OCI-LY3 (cell line): Measurements from ENCODE around the gene GRIA3.

Experiments
- H2AFZ ChIP-seq: fragments of 200-600, 300-600 bp; shearing (Covaris generic); 2 replicates; pipeline ENCODE4 v1.6.0; 2014; ENCODE audit warnings: antibody characterized with exemption, low read depth, low read length
- H3K27ac ChIP-seq: fragments of 200-600, 300-600 bp; sonication (generic); 2 replicates; pipeline ENCODE4 v1.5.1; 2014; ENCODE audit warnings: mild to moderate bottlenecking, low read length, moderate library complexity, mixed read lengths
- H3K27me3 ChIP-seq: fragments of 200-600, 300-600 bp; sonication (generic); 2 replicates; pipeline ENCODE4 v1.6.1; 2014; ENCODE audit warnings: low read depth, low read length, mixed read lengths
- H3K36me3 ChIP-seq: fragments of 200-600, 300-600 bp; sonication (generic); replicated peaks from 2 replicates; pipeline ENCODE3; 2014; ENCODE audit warnings: low read depth, low read length, mixed read lengths
- H3K4me1 ChIP-seq: fragments of 300-600, 200-600 bp; sonication (generic); 2 replicates; pipeline ENCODE4 v1.6.1; 2014; ENCODE audit warnings: low read length, mixed read lengths
- H3K4me2 ChIP-seq: fragments of 200-600, 300-600 bp; sonication (generic); 2 replicates; pipeline ENCODE4 v1.6.1; 2014; ENCODE audit warnings: low read length, mixed read lengths
- H3K4me3 ChIP-seq: fragments of 300-600, 200-600 bp; sonication (generic); 2 replicates; pipeline ENCODE4 v1.5.1; 2014; ENCODE audit warnings: antibody characterized with exemption, mild to moderate bottlenecking, low read length, moderate library complexity
- H3K79me2 ChIP-seq: fragments of 300-600, 200-600 bp; shearing (Covaris generic); 2 replicates; pipeline ENCODE4 v1.6.1; 2014; ENCODE audit warnings: mild to moderate bottlenecking, low read length, mixed read lengths
- H3K9ac ChIP-seq: fragments of 300-600, 200-600 bp; shearing (Covaris generic); 2 replicates; pipeline ENCODE4 v1.6.0; 2014; ENCODE audit warnings: mild to moderate bottlenecking, low read length, moderate library complexity
- H3K9me3 ChIP-seq: fragments of 200-600, 300-600 bp; shearing (Covaris generic); 2 replicates; pipeline ENCODE4 v1.6.1; 2014; ENCODE audit warnings: low read length, mixed read lengths; ENCODE audit not compliant: insufficient read depth
- H4K20me1 ChIP-seq: fragments of 200-600, 300-600 bp; sonication (generic); 2 replicates; pipeline ENCODE4 v1.6.1; 2016; ENCODE audit warnings: low read length, mixed read lengths; ENCODE audit not compliant: insufficient read depth
- CTCF ChIP-seq: fragments of 200-600, 300-600 bp; sonication (generic); IDR thresholded peaks from 2 replicates; pipeline ENCODE4 v1.5.1; 2014; ENCODE audit warnings: antibody characterized with exemption, low read length, low read depth
- EZH2phosphoT487 ChIP-seq: fragments of 200-600 bp; shearing (Covaris generic); IDR thresholded peaks from 2 replicates; pipeline ENCODE4 v1.6.1; 2018; ENCODE audit warnings: antibody characterized with exemption, mixed run types, low read depth

Gene GRIA3

GRCh38 chrX:123324625-123325024, 140.5 kb downstream of the GRIA3 start:
- H3K79me2 ChIP-seq = no peaks in the 10 kb centered on the region
- H3K4me1 ChIP-seq = peaks cover 16% of the 10 kb centered on the region
- no peaks in the 10 kb centered on the region for H4K20me1 ChIP-seq
- H3K4me3 ChIP-seq = no peak overlapping the region
- H3K27ac ChIP-seq = no peak overlapping the region
- H3K4me2 ChIP-seq = no peak overlapping the region
- H3K27me3 ChIP-seq = no peaks in the 10 kb centered on the region
- H3K9ac ChIP-seq = no peak overlapping the region
- TF ChIP-seq EZH2phosphoT487 (no peak), CTCF (no peak)
- no peak overlapping the region for H2AFZ ChIP-seq
- no peaks in the 10 kb centered on the region for H3K36me3 ChIP-seq
- H3K9me3 ChIP-seq = no peaks in the 10 kb centered on the region

- Histone ChIP-seq H3K4me2 (0 out of 2 replicates have a peak overlapping the region, but pooled peaks have one; percentile 25), H2AFZ (no peak overlapping the region), H4K20me1 (no peaks in the 10 kb centered on the region), H3K79me2 (no peaks in the 10 kb centered on the region), H3K9me3 (no peaks in the 10 kb centered on the region), H3K4me3 (no peak overlapping the region), H3K27me3 (no peaks in the 10 kb centered on the region), H3K27ac (no peak overlapping the region), H3K9ac (no peak overlapping the region), H3K36me3 (no peaks in the 10 kb centered on the region), H3K4me1 (peaks cover 25% of the 10 kb centered on the region)
- TF ChIP-seq EZH2phosphoT487 (no peak), CTCF (no peak)
Observed at GRCh38 chrX:123330229-123330942, 146.3 kb downstream of the GRIA3 start.

DNA sequence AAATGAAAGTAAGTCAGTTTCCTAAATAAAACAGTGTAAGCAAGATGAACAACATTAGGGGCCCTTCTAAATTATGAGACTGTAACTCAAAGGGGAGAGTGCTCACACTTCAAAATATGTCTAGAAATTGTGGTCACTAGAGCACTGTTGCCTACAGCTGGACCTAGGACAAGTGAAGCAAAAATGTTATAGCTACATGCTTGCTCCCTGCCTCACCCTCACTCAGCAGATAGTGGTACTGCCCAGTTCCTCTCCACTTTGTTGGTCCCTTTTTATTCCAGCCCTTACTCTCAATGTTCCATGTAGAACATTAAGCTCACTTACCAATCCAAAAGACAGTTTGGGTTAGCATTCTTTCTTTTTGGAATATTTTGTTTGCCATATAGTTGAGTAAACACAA, 147.3 kb downstream of the GRIA3 start:
- Histone ChIP-seq H3K4me1 (peaks cover 20% of the 10 kb centered on the region), H3K4me3 (no peak overlapping the region), H3K9me3 (no peaks in the 10 kb centered on the region), H3K36me3 (no peaks in the 10 kb centered on the region), H4K20me1 (no peaks in the 10 kb centered on the region), H3K79me2 (no peaks in the 10 kb centered on the region), H3K27ac (no peak overlapping the region), H2AFZ (0 out of 2 replicates have a peak overlapping the region, but pooled peaks have one; percentile 33), H3K4me2 (no peak overlapping the region), H3K27me3 (no peaks in the 10 kb centered on the region), H3K9ac (no peak overlapping the region)
- no peak for TF ChIP-seq EZH2phosphoT487
- no peak for TF ChIP-seq CTCF

GRCh38 chrX:123331859-123332258, 147.8 kb downstream of the GRIA3 start:
- no peak overlapping the region for H3K4me2 ChIP-seq
- no peaks in the 10 kb centered on the region for H3K27me3 ChIP-seq
- no peaks in the 10 kb centered on the region for H4K20me1 ChIP-seq
- H3K4me3 ChIP-seq = no peak overlapping the region
- no peak overlapping the region for H3K9ac ChIP-seq
- no peaks in the 10 kb centered on the region for H3K36me3 ChIP-seq
- H2AFZ ChIP-seq = no peak overlapping the region
- H3K4me1 ChIP-seq = peaks cover 20% of the 10 kb centered on the region
- H3K27ac ChIP-seq = no peak overlapping the region
- TF ChIP-seq EZH2phosphoT487 (no peak), CTCF (no peak)
- H3K9me3 ChIP-seq = no peaks in the 10 kb centered on the region
- no peaks in the 10 kb centered on the region for H3K79me2 ChIP-seq
